ENCODE data around the gene FBXO46.

GRCh38 chr19:45663800-45664199 is 66.9 kb downstream of the FBXO46 start:
- TF ChIP-seq MAX (IDR thresholded peaks at IDR 0.05; ENCODE audit: insufficient read depth, insufficient read length) (no peak), POLR2AphosphoS5 (IDR thresholded peaks at IDR 0.05; ENCODE audit: insufficient read depth, low read depth, low read length) (no peak), CTCF (IDR thresholded peaks at IDR 0.05; ENCODE audit: extremely low read depth in 1 of 2, insufficient read depth in 1 of 2, low read depth in 1 of 2, low read length in 2 of 2) (no peak), POLR2A (IDR thresholded peaks at IDR 0.05; ENCODE audit: low read depth, low read length) (no peak), EZH2 (IDR thresholded peaks at IDR 0.05; ENCODE audit: borderline replicate concordance, low read depth, low read length, severe bottlenecking) (no peak), JUN (IDR thresholded peaks at IDR 0.05; ENCODE audit: borderline replicate concordance, insufficient read depth, insufficient read length, low read depth) (no peak)

Data from endothelial cell of umbilical vein (primary cell).